Stimulated activated CD4-positive, alpha-beta T cell treated with anti-CD3 and anti-CD28 coated beads, TNF-alpha, amount 100 ng/mL, for 1 hour (primary cell): ENCODE results near the gene ADGRB2.

Experiments
- DNase-seq, 3 donors: peaks; one replicate each; pipeline ENCODE4 v3.0.0-alpha.2; 2020; ENCODE audit warnings: low read depth in 3 of 3, low spot score in 1 of 3

ADGRB2 gene

DNA sequence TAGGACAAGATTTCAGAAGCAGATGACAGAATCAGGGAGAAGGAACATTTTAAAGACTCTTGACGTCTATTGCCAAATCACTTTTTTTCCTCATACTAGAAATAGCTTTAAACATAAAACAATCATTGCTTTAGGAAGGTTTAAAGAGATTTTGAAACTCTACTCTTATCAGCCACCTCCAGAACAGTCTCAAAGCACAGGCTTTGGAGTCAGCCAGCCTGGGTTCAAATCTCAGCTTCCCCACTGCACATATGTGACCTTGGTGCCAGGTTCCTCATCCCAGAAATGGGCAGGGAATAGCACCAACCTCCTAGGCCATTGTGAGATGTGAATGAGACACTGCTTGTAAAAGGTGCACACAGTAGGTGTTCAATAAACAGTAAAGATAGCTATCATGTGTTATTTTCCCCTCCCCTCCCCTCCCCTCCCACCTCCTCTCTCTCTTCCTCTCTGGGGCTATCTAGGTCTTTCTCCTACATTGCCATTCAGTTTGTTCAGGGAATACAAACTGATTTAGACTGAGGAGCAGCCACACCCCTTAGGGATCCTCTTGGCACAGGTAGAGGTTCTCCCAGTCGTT, 31.0 kb upstream of the ADGRB2 start:
- no peak for DNase-seq

GRCh38 chr1:31793586-31794285, 29.6 kb upstream of the ADGRB2 start:
- DNase-seq = no peak

GRCh38 chr1:31793086-31793485, 28.9 kb upstream of the ADGRB2 start:
- DNase-seq = no peak

DNA sequence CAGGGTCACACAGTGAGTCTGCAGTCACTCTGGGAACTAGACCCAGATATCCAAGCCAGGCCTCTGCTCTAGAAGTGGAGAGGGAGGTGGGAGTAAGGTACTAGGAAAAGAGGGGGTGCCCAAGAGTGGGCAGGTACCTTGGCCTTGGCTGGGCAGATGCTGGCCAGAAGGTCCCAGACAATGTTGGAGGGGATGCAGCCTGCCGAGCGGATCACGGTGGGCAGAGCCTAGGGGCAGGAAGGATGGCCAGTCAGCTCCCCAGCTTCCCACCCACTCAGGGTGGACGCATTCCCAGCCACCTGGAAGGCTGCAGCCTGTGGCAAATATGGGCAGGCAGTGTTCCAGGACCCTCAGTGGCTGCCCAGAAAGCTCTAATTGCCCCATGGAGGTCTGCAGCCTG, 28.4 kb upstream of the ADGRB2 start:
- no peak for DNase-seq

- no peak for DNase-seq
These were observed 28.0 kb upstream of the ADGRB2 start for GRCh38 chr1:31792116-31792515.

- DNase-seq = no peak
These were observed 27.2 kb upstream of the ADGRB2 start for GRCh38 chr1:31791131-31791858.

GRCh38 chr1:31790641-31791091, 26.5 kb upstream of the ADGRB2 start:
- no peak for DNase-seq

DNA sequence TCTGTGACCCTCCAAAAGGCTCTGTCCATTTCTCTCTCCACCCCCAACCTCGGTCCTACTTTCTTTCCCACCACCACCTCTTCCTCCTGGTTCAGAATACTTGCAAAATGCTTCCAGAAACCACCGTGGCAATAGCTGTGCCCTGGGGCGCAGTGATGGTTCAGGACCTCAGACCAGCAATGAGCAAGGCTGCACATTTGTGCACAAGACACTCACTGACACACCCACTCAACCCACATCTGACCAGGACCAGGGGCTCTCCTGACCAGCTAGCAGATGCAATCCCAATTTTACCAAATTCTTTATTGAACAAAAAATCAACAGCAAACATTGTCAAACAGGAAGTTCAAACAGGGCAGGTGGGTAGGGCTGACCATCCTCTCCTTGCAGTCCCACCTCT, 26.0 kb upstream of the ADGRB2 start:
- DNase-seq = no peak

DNA sequence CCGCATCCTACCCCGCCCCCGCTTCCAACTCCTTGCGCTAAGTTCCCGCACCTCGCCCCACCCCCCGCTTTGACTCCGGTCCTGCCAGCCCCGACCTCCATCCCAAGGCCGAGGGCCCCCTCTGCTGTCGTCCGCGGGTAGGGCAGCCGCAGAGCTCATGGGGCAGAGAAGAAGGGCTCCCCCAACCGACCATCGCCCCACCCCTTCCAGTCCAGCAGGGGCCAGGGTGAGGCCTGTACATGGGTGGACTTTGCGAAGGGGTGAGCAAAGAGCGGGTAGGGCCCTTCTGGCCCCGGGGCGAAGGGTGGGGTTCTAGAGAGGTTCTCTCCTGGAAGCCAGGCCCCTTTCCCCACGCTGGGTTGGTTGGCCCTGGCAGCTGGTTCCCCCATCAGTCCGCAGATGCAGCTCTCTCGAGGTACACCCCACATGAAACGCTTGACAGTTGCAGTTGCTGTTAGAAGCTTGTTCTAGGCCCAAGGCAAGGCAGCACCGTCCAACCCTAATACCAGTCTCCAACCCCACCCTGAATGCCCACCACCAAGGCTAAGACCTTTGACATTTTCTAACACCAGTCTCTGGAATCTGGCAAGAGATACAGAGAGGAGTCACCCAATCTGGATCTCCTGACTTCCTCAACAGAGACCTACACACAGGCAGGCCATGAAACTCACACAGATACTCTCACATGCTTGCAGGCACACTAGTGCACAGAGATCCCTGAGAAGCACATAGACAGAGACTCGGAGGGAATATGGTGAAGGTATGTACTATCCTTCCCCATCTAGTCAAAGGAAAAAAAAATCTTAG, 25.3 kb upstream of the ADGRB2 start:
- DNase-seq = peak; percentile 81 to 99 (median 86)

GRCh38 chr1:31788825-31789256, 24.7 kb upstream of the ADGRB2 start:
- DNase-seq = peak in 1 of 3 donors; percentile 8

DNA sequence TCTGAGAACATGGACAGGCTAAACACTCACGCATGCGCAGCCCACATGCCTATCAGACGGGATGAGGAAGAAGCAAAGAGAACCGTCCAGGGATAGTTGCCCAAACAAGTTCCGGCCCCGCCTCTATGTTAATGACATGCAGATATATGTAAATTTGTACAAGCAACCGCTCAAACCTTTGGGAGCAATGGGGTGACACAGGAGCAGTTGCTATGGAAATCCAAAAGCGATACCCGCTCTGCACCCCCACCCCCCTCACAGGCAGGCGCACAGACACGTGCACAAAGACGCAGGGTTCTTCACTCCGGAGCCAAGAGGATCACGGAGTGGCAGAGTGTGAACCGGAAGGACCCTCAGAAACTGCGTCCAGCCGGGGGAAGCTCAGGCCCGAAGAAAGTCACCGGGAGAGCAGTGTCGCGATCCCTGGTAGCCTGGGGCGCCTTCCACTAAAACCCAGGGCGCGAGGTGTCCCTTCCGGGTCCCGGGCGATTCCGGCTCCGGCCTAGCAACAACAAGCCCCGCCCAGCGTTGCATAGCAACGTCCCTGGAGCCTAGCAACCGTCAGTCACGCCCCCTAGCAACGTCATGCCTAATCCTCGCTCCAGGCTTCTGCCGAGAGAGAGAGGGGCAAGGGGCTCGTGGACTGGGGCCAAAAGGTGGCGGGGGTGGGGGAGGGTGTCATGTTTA, 24.1 kb upstream of the ADGRB2 start:
- peak; percentile 62 to 81 (median 66) for DNase-seq

DNA sequence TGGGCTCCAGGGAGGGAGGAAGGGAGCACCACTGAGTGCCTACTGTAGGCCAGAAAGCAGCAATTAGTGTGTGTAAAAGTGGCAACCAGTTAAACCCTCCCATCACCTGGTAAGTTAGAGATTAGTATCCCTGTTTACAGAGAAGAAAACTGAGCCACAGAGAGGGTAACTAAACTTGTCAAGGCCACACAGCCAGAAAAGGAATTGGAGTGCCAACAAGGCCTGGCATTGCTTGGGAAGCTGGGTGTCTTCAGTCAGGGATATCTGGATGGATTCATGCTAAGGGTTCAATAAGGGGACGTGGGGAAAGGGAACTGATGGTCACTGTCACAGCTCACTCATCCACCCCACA, 23.6 kb upstream of the ADGRB2 start:
- no peak for DNase-seq

- DNase-seq = no peak
These were observed 23.1 kb upstream of the ADGRB2 start for GRCh38 chr1:31787261-31787660.

- DNase-seq = no peak
These were observed 22.4 kb upstream of the ADGRB2 start for GRCh38 chr1:31786366-31787060.

DNA sequence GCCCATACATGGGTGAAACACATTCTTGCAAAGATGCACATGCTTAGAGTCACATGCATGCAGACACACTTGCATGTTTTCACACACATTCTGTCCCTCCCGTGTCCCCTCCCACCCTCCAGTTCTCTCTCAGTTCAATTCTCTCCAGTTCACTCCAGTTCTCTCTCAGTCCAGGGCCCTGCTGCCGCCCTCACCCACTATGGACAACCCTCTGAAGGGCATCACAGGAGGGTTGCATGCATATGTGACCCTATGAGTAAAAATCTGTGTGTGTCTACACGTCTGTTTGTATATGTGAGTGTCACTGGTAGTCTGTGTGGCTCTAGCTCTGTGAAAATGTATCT, 21.8 kb upstream of the ADGRB2 start:
- no peak for DNase-seq

- DNase-seq = no peak
These were observed 21.1 kb upstream of the ADGRB2 start for GRCh38 chr1:31785020-31785946.

- DNase-seq = no peak
These were observed 20.3 kb upstream of the ADGRB2 start for GRCh38 chr1:31784356-31785019.

DNA sequence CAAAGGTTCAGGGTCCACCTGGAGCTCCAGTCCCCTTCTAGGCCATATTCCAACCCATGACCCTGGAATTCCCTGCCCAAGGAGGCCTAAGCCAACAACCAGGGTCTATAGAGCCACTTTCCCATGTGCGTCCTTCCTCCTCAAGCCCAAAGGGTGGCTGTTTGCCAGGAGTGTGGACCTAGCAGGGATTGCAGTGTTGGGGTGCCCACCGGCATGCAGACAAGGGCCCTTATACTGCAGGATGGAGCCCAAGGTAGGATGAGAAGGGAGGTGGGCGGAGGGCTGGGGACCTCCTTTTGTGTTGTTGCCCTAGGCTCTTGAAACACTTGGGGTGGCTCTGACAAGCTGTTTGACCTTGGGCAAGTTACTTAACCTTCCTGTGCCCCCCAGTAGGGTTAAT, 19.7 kb upstream of the ADGRB2 start:
- no peak for DNase-seq
